Endothelial cell of umbilical vein (primary cell): ENCODE results near the gene COX7B2.

Experiments
- CTCF ChIP-seq, 2 donors: IDR thresholded peaks; 1 replicate in 1 of 2; 2 replicates in 1 of 2; pipeline ENCODE4 v1.5.1; 2011; ENCODE audit warnings: low read length in 2 of 2, mild to moderate bottlenecking in 2 of 2, moderate library complexity in 2 of 2, control low read depth in 1 of 2, inconsistent platforms in 1 of 2, low read depth in 1 of 2; ENCODE audit not compliant: insufficient read depth in 1 of 2; ENCODE audit errors: extremely low read depth in 1 of 2
- EZH2 ChIP-seq: IDR thresholded peaks from 2 replicates; pipeline ENCODE4 v1.6.1; 2012; ENCODE audit warnings: borderline replicate concordance, low read depth, mild to moderate bottlenecking, moderate library complexity, low read length, inconsistent platforms; ENCODE audit not compliant: severe bottlenecking
- MAX ChIP-seq: IDR thresholded peaks from 2 replicates; pipeline ENCODE4 v1.6.1; 2011; ENCODE audit not compliant: insufficient read depth, insufficient read length
- POLR2A ChIP-seq: IDR thresholded peaks from 2 replicates; pipeline ENCODE4 v1.6.1; 2012; ENCODE audit warnings: low read depth, mild to moderate bottlenecking, control low read depth, low read length
- POLR2AphosphoS5 ChIP-seq: IDR thresholded peaks from 2 replicates; pipeline ENCODE4 v1.6.1; 2012; ENCODE audit warnings: low read depth, mild to moderate bottlenecking, control low read depth, low read length, moderate library complexity; ENCODE audit not compliant: insufficient read depth

- TF ChIP-seq EZH2 = no peak
- TF ChIP-seq POLR2A = no peak
- TF ChIP-seq CTCF (IDR thresholded peaks at IDR 0.05; ENCODE audit: extremely low read depth in 1 of 2, insufficient read depth in 1 of 2, low read depth in 1 of 2, low read length in 2 of 2) = no peak
- no peak for TF ChIP-seq POLR2AphosphoS5
- TF ChIP-seq MAX = no peak
These were observed 13.2 kb upstream of the COX7B2 start for GRCh38 chr4:46922205-46922604.
